A549 (cell line): Measurements from ENCODE around the gene NR4A2. TPM values are rescaled to one million over a fixed set of nuclear protein-coding genes. Genes with fewer than 3 reads are reported as not detected.

Experiments
- CBX2 ChIP-seq: fragments of 200-600 bp; sonication (generic); IDR thresholded peaks from 2 replicates; pipeline ENCODE4 v1.6.1; 2016; ENCODE audit warnings: low read depth, mild to moderate bottlenecking, borderline replicate concordance
- CBX8 ChIP-seq: fragments of 200-600 bp; sonication (generic); IDR thresholded peaks from 2 replicates; pipeline ENCODE4 v1.6.1; 2016
- CHD4 ChIP-seq: fragments of 200-600 bp; sonication (generic); IDR thresholded peaks from 2 replicates; pipeline ENCODE4 v1.6.1; 2016; ENCODE audit warnings: antibody characterized with exemption, mild to moderate bottlenecking, borderline replicate concordance
- E2F6 ChIP-seq: IDR thresholded peaks from 2 replicates; pipeline ENCODE4 v1.6.1; 2012; ENCODE audit warnings: low read depth, borderline replicate concordance
- EHMT2 ChIP-seq: fragments of 200-600 bp; sonication (generic); IDR thresholded peaks from 2 replicates; pipeline ENCODE4 v1.6.1; 2016; ENCODE audit warnings: antibody characterized with exemption, low read depth, mild to moderate bottlenecking, moderate library complexity
- FOSB ChIP-seq: fragments of 250-450 bp; sonication (Bioruptor Pico); IDR thresholded peaks from 2 replicates; pipeline ENCODE4 v1.5.0; 2020; ENCODE audit warnings: mild to moderate bottlenecking, moderate library complexity
- FOXS1 ChIP-seq: fragments of 250-450 bp; sonication (Bioruptor Pico); IDR thresholded peaks from 2 replicates; pipeline ENCODE4 v1.5.0; 2020; ENCODE audit warnings: mild to moderate bottlenecking, moderate library complexity
- HEYL ChIP-seq: fragments of 250-450 bp; sonication (Bioruptor Pico); IDR thresholded peaks from 2 replicates; pipeline ENCODE4 v1.8.0; 2021; ENCODE audit warnings: mild to moderate bottlenecking, moderate library complexity
- HMGXB4 ChIP-seq: fragments of 250-450 bp; sonication (Bioruptor Pico); IDR thresholded peaks from 2 replicates; pipeline ENCODE4 v1.5.0; 2021; ENCODE audit warnings: mild to moderate bottlenecking, moderate library complexity, borderline replicate concordance
- HOXA7 ChIP-seq: fragments of 250-450 bp; sonication (Bioruptor Pico); IDR thresholded peaks from 2 replicates; pipeline ENCODE4 v1.5.0; 2020; ENCODE audit warnings: mild to moderate bottlenecking, moderate library complexity
- HOXB5 ChIP-seq: fragments of 250-450 bp; sonication (Bioruptor Pico); IDR thresholded peaks from 2 replicates; pipeline ENCODE4 v1.5.0; 2020; ENCODE audit warnings: mild to moderate bottlenecking, moderate library complexity
- JUN ChIP-seq, 2 experiments: fragments of >200 bp; sonication (Bioruptor Twin); formaldehyde crosslinking; IDR thresholded peaks; 2 replicates in 1 of 2; 3 replicates in 1 of 2; pipeline ENCODE4 v1.6.1; 2016 to 2017
- JUNB ChIP-seq: fragments of >200 bp; sonication (Bioruptor Twin); formaldehyde crosslinking; IDR thresholded peaks from 2 replicates; pipeline ENCODE4 v1.6.1; 2016
- KDM5A ChIP-seq: fragments of 200-600 bp; sonication (generic); IDR thresholded peaks from 2 replicates; pipeline ENCODE4 v1.6.1; 2016; ENCODE audit warnings: antibody characterized with exemption, mild to moderate bottlenecking
- MAZ ChIP-seq: fragments of 150-350 bp; IDR thresholded peaks from 2 replicates; pipeline ENCODE4 v1.6.1; 2014; ENCODE audit warnings: antibody characterized with exemption, low read depth, low read length, borderline replicate concordance
- MYC ChIP-seq: IDR thresholded peaks from 2 replicates; pipeline ENCODE4 v1.6.1; 2012; ENCODE audit warnings: mild to moderate bottlenecking, inconsistent platforms, low read length, improper control_type of control experiment, borderline replicate concordance
- NPAS2 ChIP-seq: fragments of 250-450 bp; sonication (Bioruptor Pico); IDR thresholded peaks from 2 replicates; pipeline ENCODE4 v1.8.0; 2022; ENCODE audit warnings: mild to moderate bottlenecking, moderate library complexity, borderline replicate concordance
- NR3C1 ChIP-seq: fragments of >200 bp; sonication (Bioruptor Twin); formaldehyde crosslinking; IDR thresholded peaks from 3 replicates; pipeline ENCODE4 v1.6.1; 2017
- PHF8 ChIP-seq: fragments of 200-600 bp; sonication (generic); IDR thresholded peaks from 2 replicates; pipeline ENCODE4 v1.6.1; 2016; ENCODE audit warnings: low read depth, mild to moderate bottlenecking, antibody characterized with exemption, moderate library complexity, borderline replicate concordance
- RAD21 ChIP-seq, 2 experiments: fragments of >200 bp in 1 of 2; sonication (Bioruptor Twin) in 1 of 2; formaldehyde crosslinking in 1 of 2; IDR thresholded peaks in 1 of 2; conservative IDR thresholded peaks in 1 of 2; 2 replicates in 1 of 2; 3 replicates in 1 of 2; pipeline ENCODE4 v1.6.1; 2012 to 2018; ENCODE audit warnings: inconsistent platforms in 1 of 2
- RARB ChIP-seq: fragments of 250-450 bp; sonication (Bioruptor Pico); IDR thresholded peaks from 2 replicates; pipeline ENCODE4 v1.8.0; 2021; ENCODE audit warnings: mild to moderate bottlenecking, moderate library complexity
- SMC3 ChIP-seq: fragments of >200 bp; sonication (Bioruptor Twin); formaldehyde crosslinking; IDR thresholded peaks from 3 replicates; pipeline ENCODE4 v1.6.1; 2018; ENCODE audit warnings: inconsistent platforms
- TFCP2L1 ChIP-seq: fragments of 250-450 bp; sonication (Bioruptor Pico); IDR thresholded peaks from 2 replicates; pipeline ENCODE4 v1.5.0; 2021; ENCODE audit warnings: mild to moderate bottlenecking
- USF2 ChIP-seq: fragments of 450-650 bp; IDR thresholded peaks from 2 replicates; pipeline ENCODE4 v1.6.1; 2014; ENCODE audit warnings: antibody characterized with exemption
- ZC3H11A ChIP-seq: fragments of 450-650 bp; IDR thresholded peaks from 2 replicates; pipeline ENCODE4 v1.6.1; 2014; ENCODE audit warnings: antibody characterized with exemption, mild to moderate bottlenecking
- ZFP36 ChIP-seq: fragments of 450-650 bp; IDR thresholded peaks from 2 replicates; pipeline ENCODE4 v1.6.1; 2014; ENCODE audit warnings: borderline replicate concordance; ENCODE audit not compliant: partially characterized antibody
- ZSCAN20 ChIP-seq: fragments of 250-450 bp; sonication (Bioruptor Pico); IDR thresholded peaks from 2 replicates; pipeline ENCODE4 v1.8.0; 2022; ENCODE audit warnings: mild to moderate bottlenecking, moderate library complexity
- polyA plus RNA-seq, 4 experiments: library from polyadenylated mRNA; depleted of rRNA in 3 of 4; stranded (reverse); fragments of >200 nt; fragmentation: RNase III in 1 of 4; extraction: RNeasy Plus Mini Kit Qiagen cat#74134 plus additional on column Dnase treatment in 1 of 4; gene quantifications; 2 replicates in 3 of 4; 3 replicates in 1 of 4; pipeline ENCODE4 v1.2.3, GENCODE V29; 2011 to 2017

The NR4A2 gene
- polyA plus RNA-seq, 2 of the 4 experiments (the other 2 are of a cell fraction), result 2.3 to 9.7 TPM

- TF ChIP-seq MYC, result peak; percentile 26; the same call in 1 of the 2 replicates
- no peak for TF ChIP-seq EHMT2
- TF ChIP-seq PHF8, result peak; percentile 29; the same call in 1 of the 2 replicates
- TF ChIP-seq HOXB5 (CRISPR knock-in tag), result peak; percentile 68; the same call in 1 of the 2 replicates
- TF ChIP-seq ZSCAN20 (CRISPR knock-in tag), result no peak
- TF ChIP-seq RAD21 (conservative IDR thresholded peaks at IDR 0.05 in 1 of 2, IDR thresholded peaks at IDR 0.05 in 1 of 2), result no peak
- no peak for TF ChIP-seq CBX2
- no peak for TF ChIP-seq ZFP36
- TF ChIP-seq CHD4, result no peak
- peak; percentile 73; the same call in 1 of the 2 replicates for TF ChIP-seq TFCP2L1 (CRISPR knock-in tag)
- TF ChIP-seq JUN (IDR thresholded peaks at IDR 0.05), result 0 out of 5 replicates have a peak, but pooled peaks of 1 of the 2 experiments have one; percentile 21
- TF ChIP-seq CBX8, result no peak
- TF ChIP-seq RARB (CRISPR knock-in tag), result 0 out of 2 replicates have a peak, but pooled peaks have one; percentile 22
- TF ChIP-seq SMC3, result no peak
- peak; percentile 67; the same call in 1 of the 2 replicates for TF ChIP-seq HOXA7 (CRISPR knock-in tag)
- TF ChIP-seq ZC3H11A, result no peak
- TF ChIP-seq USF2, result peak; percentile 3; the same call in 1 of the 2 replicates
- TF ChIP-seq FOSB (CRISPR knock-in tag), result peak; percentile 36; the same call in 1 of the 2 replicates
- peak; percentile 90 for TF ChIP-seq E2F6
- TF ChIP-seq JUNB, result no peak
- 0 out of 2 replicates have a peak, but pooled peaks have one; percentile 45 for TF ChIP-seq HMGXB4
- no peak for TF ChIP-seq NR3C1
- no peak for TF ChIP-seq KDM5A
- no peak for TF ChIP-seq HEYL (CRISPR knock-in tag)
- TF ChIP-seq MAZ, result no peak
- no peak; the same call in 1 of the 2 replicates for TF ChIP-seq FOXS1 (CRISPR knock-in tag)
- TF ChIP-seq NPAS2, result no peak
Observed at GRCh38 chr2:156332534-156333273, at the start of gene NR4A2 (continued).
